HCT116 (cell line): ENCODE data around the gene HMGXB3. TPM values are rescaled to one million over a fixed set of nuclear protein-coding genes. Genes with fewer than 3 reads are reported as not detected.

Experiments used
- ATAC-seq: fragments of 200-7000 bp; cut with Tn5 transposase; 2 replicates; pipeline ENCODE4 v1.9.1; 2020; ENCODE audit warnings: mild to moderate bottlenecking, moderate library complexity
- BruUV-seq: library from RNA; stranded (reverse); fragments of 400-500 nt; replicated peaks from 2 replicates; lab custom pipeline; 2021; lab: Mats Ljungman, UMichigan
- CTCF ChIA-PET: fragments of 300-600 bp; sonication (Branson Sonifier 250); formaldehyde crosslinking; loops from one replicate; lab custom pipeline; 2021; ENCODE audit warnings: antibody characterized with exemption; lab: Charles Lee
- POLR2A ChIA-PET: fragments of 300-600, 350-600 bp; sonication (Branson Sonifier 250); formaldehyde crosslinking; loops from one replicate; lab custom pipeline; 2021; ENCODE audit warnings: antibody characterized with exemption; lab: Charles Lee
- RAD21 ChIA-PET, 2 experiments: fragments of 300-600 bp; sonication (Branson Sonifier 250); formaldehyde crosslinking; loops; one replicate each; lab custom pipeline; 2023; ENCODE audit warnings: low total read pairs in 2 of 2; ENCODE audit not compliant: uncharacterized antibody in 2 of 2, unreplicated experiment in 2 of 2, low non-redundant PET in 1 of 2; lab: Charles Lee
- DNase-seq: peaks from one replicate; pipeline ENCODE4 v3.0.0-alpha.2; 2010; ENCODE audit warnings: low read depth, low spot score
- H2AFZ ChIP-seq: fragments of 200-600 bp; shearing (Covaris generic), sonication (generic); 2 replicates; pipeline ENCODE4 v1.6.1; 2017; ENCODE audit warnings: low read depth, mixed run types, mixed read lengths, antibody characterized with exemption, low read length; ENCODE audit not compliant: poor library complexity, severe bottlenecking
- H3K27ac ChIP-seq: 2 replicates; pipeline ENCODE4 v1.5.1; 2012; ENCODE audit warnings: low read depth, low read length
- H3K27me3 ChIP-seq: fragments of 200-600 bp; sonication (generic); 2 replicates; pipeline ENCODE4 v1.6.1; 2016; ENCODE audit warnings: mixed run types, low read length, mixed read lengths; ENCODE audit not compliant: insufficient read depth
- H3K36me3 ChIP-seq, 2 experiments: fragments of 200-500 bp in 1 of 2; fragments of 200-600 bp in 1 of 2; sonication (Bioruptor generic) in 1 of 2; sonication (generic) in 1 of 2; 2 replicates each; pipeline versions ENCODE4 v1.5.1 to v1.6.1; 2014 to 2016; ENCODE audit warnings: low read length in 2 of 2, inconsistent platforms in 1 of 2, mixed read lengths in 1 of 2, mixed run types in 1 of 2; ENCODE audit not compliant: insufficient read depth in 2 of 2, control insufficient read depth in 1 of 2
- H3K4me1 ChIP-seq, 2 experiments: fragments of 200-600 bp in 1 of 2; sonication (generic) in 1 of 2; 2 replicates each; pipeline versions ENCODE4 v1.5.1 to v1.6.1; 2012 to 2017; ENCODE audit warnings: low read length in 2 of 2, inconsistent platforms in 1 of 2, mild to moderate bottlenecking in 1 of 2, mixed read lengths in 1 of 2, mixed run types in 1 of 2, moderate library complexity in 1 of 2; ENCODE audit not compliant: insufficient read depth in 2 of 2, control insufficient read depth in 1 of 2
- H3K4me2 ChIP-seq: fragments of 200-600 bp; sonication (generic); 2 replicates; pipeline ENCODE4 v1.6.1; 2017; ENCODE audit warnings: mixed run types, low read length, mixed read lengths
- H3K4me3 ChIP-seq, 2 experiments: fragments of 200-600 bp in 1 of 2; sonication (generic) in 1 of 2; replicated peaks in 1 of 2; 2 replicates each; pipeline ENCODE4 v1.5.1; 2011 to 2016; ENCODE audit warnings: low read length in 2 of 2, control low read depth in 1 of 2, low read depth in 1 of 2, mild to moderate bottlenecking in 1 of 2, mixed read lengths in 1 of 2, mixed run types in 1 of 2
- H3K79me2 ChIP-seq: fragments of 200-600 bp; sonication (generic); 2 replicates; pipeline ENCODE4 v1.6.1; 2017; ENCODE audit warnings: mild to moderate bottlenecking, mixed run types, low read length, moderate library complexity, mixed read lengths; ENCODE audit not compliant: insufficient read depth
- H3K9ac ChIP-seq: fragments of 200-600 bp; sonication (generic); 2 replicates; pipeline ENCODE4 v1.6.1; 2016; ENCODE audit warnings: low read length, mixed read lengths
- H3K9me2 ChIP-seq: fragments of 200-600 bp; sonication (generic), shearing (Covaris generic); 2 replicates; pipeline ENCODE4 v1.6.1; 2017; ENCODE audit warnings: mixed run types, mild to moderate bottlenecking, moderate library complexity; ENCODE audit not compliant: insufficient read depth
- H3K9me3 ChIP-seq, 2 experiments: fragments of 200-500 bp in 1 of 2; fragments of 200-600 bp in 1 of 2; sonication (Bioruptor generic) in 1 of 2; sonication (generic) in 1 of 2; 2 replicates each; pipeline ENCODE4 v1.6.1; 2014 to 2017; ENCODE audit warnings: low read length in 2 of 2, mixed read lengths in 2 of 2, inconsistent platforms in 1 of 2, low read depth in 1 of 2, mild to moderate bottlenecking in 1 of 2, mixed run types in 1 of 2, moderate library complexity in 1 of 2; ENCODE audit not compliant: control insufficient read depth in 1 of 2, insufficient read depth in 1 of 2
- H4K20me1 ChIP-seq: fragments of 200-600 bp; sonication (generic), shearing (Covaris generic); 2 replicates; pipeline ENCODE4 v1.6.1; 2017; ENCODE audit warnings: mixed run types, mild to moderate bottlenecking, moderate library complexity; ENCODE audit not compliant: insufficient read depth
- ATF3 ChIP-seq: IDR thresholded peaks from 2 replicates; pipeline ENCODE4 v1.6.1; 2012
- CBX3 ChIP-seq: IDR thresholded peaks from 2 replicates; pipeline ENCODE4 v1.6.1; 2012; ENCODE audit warnings: low read depth
- CEBPB ChIP-seq: IDR thresholded peaks from 2 replicates; pipeline ENCODE4 v1.6.1; 2012; ENCODE audit warnings: low read depth
- CTCF ChIP-seq, 3 experiments: fragments of 200-600 bp in 1 of 3; sonication (generic) in 1 of 3; IDR thresholded peaks in 2 of 3; conservative IDR thresholded peaks in 1 of 3; 2 replicates each; pipeline ENCODE4 v1.5.1; 2012 to 2017; ENCODE audit warnings: low read depth in 2 of 3, low read length in 2 of 3, antibody characterized with exemption in 1 of 3, borderline replicate concordance in 1 of 3, control low read depth in 1 of 3, mild to moderate bottlenecking in 1 of 3, mixed read lengths in 1 of 3, mixed run types in 1 of 3, moderate library complexity in 1 of 3; ENCODE audit not compliant: insufficient read depth in 1 of 3
- EGR1 ChIP-seq: IDR thresholded peaks from 2 replicates; pipeline ENCODE4 v1.6.1; 2012; ENCODE audit warnings: low read depth
- ELF1 ChIP-seq: IDR thresholded peaks from 2 replicates; pipeline ENCODE4 v1.6.1; 2012; ENCODE audit warnings: low read depth, borderline replicate concordance
- EZH2 ChIP-seq: fragments of 200-600 bp; sonication (generic); IDR thresholded peaks from 2 replicates; pipeline ENCODE4 v1.6.1; 2017; ENCODE audit warnings: antibody characterized with exemption, mixed run types
- FOSL1 ChIP-seq: IDR thresholded peaks from 2 replicates; pipeline ENCODE4 v1.6.1; 2012; ENCODE audit warnings: low read depth
- POLR2A ChIP-seq: IDR thresholded peaks from 2 replicates; pipeline ENCODE4 v1.7.0; 2011; ENCODE audit warnings: borderline replicate concordance; ENCODE audit not compliant: insufficient read depth, insufficient read length; ENCODE audit errors: extremely low read depth
- POLR2AphosphoS5 ChIP-seq: IDR thresholded peaks from 2 replicates; pipeline ENCODE4 v1.6.1; 2011; ENCODE audit warnings: mild to moderate bottlenecking, low read depth, low read length, moderate library complexity
- REST ChIP-seq: IDR thresholded peaks from 2 replicates; pipeline ENCODE4 v1.6.1; 2012; ENCODE audit warnings: low read depth
- SIN3A ChIP-seq: IDR thresholded peaks from 2 replicates; pipeline ENCODE4 v1.6.1; 2012; ENCODE audit warnings: low read depth
- SP1 ChIP-seq: IDR thresholded peaks from 2 replicates; pipeline ENCODE4 v1.6.1; 2012; ENCODE audit warnings: low read depth
- SRF ChIP-seq: IDR thresholded peaks from 2 replicates; pipeline ENCODE4 v1.6.1; 2012; ENCODE audit warnings: low read depth
- TCF7L2 ChIP-seq: IDR thresholded peaks from 2 replicates; pipeline ENCODE4 v1.7.0; 2011; ENCODE audit warnings: borderline replicate concordance, inconsistent platforms; ENCODE audit not compliant: insufficient read depth, insufficient read length; ENCODE audit errors: extremely low read depth
- YY1 ChIP-seq: IDR thresholded peaks from 2 replicates; pipeline ENCODE4 v1.6.1; 2011; ENCODE audit warnings: low read length, low read depth, moderate library complexity, mild to moderate bottlenecking; ENCODE audit not compliant: insufficient replicate concordance; ENCODE audit errors: extremely low read depth
- ZBTB33 ChIP-seq: IDR thresholded peaks from 2 replicates; pipeline ENCODE4 v1.6.1; 2011; ENCODE audit warnings: mild to moderate bottlenecking, low read length, moderate library complexity; ENCODE audit not compliant: insufficient replicate concordance; ENCODE audit errors: extremely low read depth
- ZNF274 ChIP-seq: fragments of 200-500 bp; sonication (Bioruptor generic); IDR thresholded peaks from 2 replicates; pipeline ENCODE4 v1.6.1; 2014; ENCODE audit warnings: mild to moderate bottlenecking, low read depth, low read length, inconsistent platforms
- intact Hi-C: fragments of 100-400 bp; cut with micrococcal nuclease; formaldehyde crosslinking; loops from 2 replicates; pipeline ENCODE4 v1.10.0; 2022
- total RNA-seq: library from RNA; stranded (reverse); gene quantifications from one replicate; pipeline ENCODE4 v1.2.1, GENCODE V29; 2021; ENCODE audit not compliant: unreplicated experiment
- TF ChIP-seq, protein P1 (sequence below): IDR thresholded peaks from 2 replicates; pipeline ENCODE4 v1.6.1; 2012

Gene HMGXB3
- total RNA-seq, 1 experiment from 2014 or later, result 41.8 TPM

- POLR2A ChIA-PET, result no interaction called here
These were observed 2.3 kb upstream of the HMGXB3 start for GRCh38 chr5:149998281-149998680.

More at GRCh38 chr5:149998281-149998680, 2.3 kb upstream of the HMGXB3 start:
- H3K9me3 ChIP-seq, result no peaks in the 10 kb centered on the region
- ChIA-PET RAD21 (no interaction called here), CTCF (no interaction called here)
- ATAC-seq (no peak), DNase-seq (no peak)
- H3K79me2 ChIP-seq, result peaks cover 27% of the 10 kb centered on the region
- no peak overlapping the region for H3K4me2 ChIP-seq
- H3K27ac ChIP-seq, result no peak overlapping the region
- no peak overlapping the region for H3K9ac ChIP-seq
- no peaks in the 10 kb centered on the region for H3K27me3 ChIP-seq
- H3K9me2 ChIP-seq, result no peaks in the 10 kb centered on the region
- intact Hi-C loops, result no loop called here
- no peaks in the 10 kb centered on the region for H4K20me1 ChIP-seq
- no TSS peak for BruUV-seq
- H3K4me3 ChIP-seq, result no peak overlapping the region
- H3K4me1 ChIP-seq, result peaks cover 9 to 26% of the 10 kb centered on the region in 2 experiments; a peak in 3 of 4 replicates
- no peak overlapping the region for H2AFZ ChIP-seq
- H3K36me3 ChIP-seq, result no peaks in the 10 kb centered on the region; a peak in 1 of 4 replicates
- TF ChIP-seq YY1 (no peak), REST (no peak), POLR2A (no peak), ATF3 (no peak), ELF1 (no peak), SP1 (no peak), ZNF274 (no peak), CBX3 (no peak), SRF (no peak), EGR1 (no peak), CEBPB (no peak), FOSL1 (no peak), EZH2 (no peak), SIN3A (no peak), ZBTB33 (no peak), TCF7L2 (no peak), CTCF (IDR thresholded peaks at IDR 0.05 in 2 of 3, conservative IDR thresholded peaks at IDR 0.05 in 1 of 3; ENCODE audit: borderline replicate concordance in 1 of 3, insufficient read depth in 1 of 3, low read depth in 2 of 3, low read length in 2 of 3) (no peak), POLR2AphosphoS5 (no peak)
- TF ChIP-seq, protein P1, sequence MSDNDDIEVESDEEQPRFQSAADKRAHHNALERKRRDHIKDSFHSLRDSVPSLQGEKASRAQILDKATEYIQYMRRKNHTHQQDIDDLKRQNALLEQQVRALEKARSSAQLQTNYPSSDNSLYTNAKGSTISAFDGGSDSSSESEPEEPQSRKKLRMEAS, result no peak
